ENCODE measurements around the gene CTIF. TPM values are rescaled to one million over a fixed set of nuclear protein-coding genes. Genes with fewer than 3 reads are reported as not detected.

CTIF gene
- total and polyA plus RNA-seq, 2 experiments from 2014 or later = 8.6 to 14.4 TPM

- TF ChIP-seq, protein P1, sequence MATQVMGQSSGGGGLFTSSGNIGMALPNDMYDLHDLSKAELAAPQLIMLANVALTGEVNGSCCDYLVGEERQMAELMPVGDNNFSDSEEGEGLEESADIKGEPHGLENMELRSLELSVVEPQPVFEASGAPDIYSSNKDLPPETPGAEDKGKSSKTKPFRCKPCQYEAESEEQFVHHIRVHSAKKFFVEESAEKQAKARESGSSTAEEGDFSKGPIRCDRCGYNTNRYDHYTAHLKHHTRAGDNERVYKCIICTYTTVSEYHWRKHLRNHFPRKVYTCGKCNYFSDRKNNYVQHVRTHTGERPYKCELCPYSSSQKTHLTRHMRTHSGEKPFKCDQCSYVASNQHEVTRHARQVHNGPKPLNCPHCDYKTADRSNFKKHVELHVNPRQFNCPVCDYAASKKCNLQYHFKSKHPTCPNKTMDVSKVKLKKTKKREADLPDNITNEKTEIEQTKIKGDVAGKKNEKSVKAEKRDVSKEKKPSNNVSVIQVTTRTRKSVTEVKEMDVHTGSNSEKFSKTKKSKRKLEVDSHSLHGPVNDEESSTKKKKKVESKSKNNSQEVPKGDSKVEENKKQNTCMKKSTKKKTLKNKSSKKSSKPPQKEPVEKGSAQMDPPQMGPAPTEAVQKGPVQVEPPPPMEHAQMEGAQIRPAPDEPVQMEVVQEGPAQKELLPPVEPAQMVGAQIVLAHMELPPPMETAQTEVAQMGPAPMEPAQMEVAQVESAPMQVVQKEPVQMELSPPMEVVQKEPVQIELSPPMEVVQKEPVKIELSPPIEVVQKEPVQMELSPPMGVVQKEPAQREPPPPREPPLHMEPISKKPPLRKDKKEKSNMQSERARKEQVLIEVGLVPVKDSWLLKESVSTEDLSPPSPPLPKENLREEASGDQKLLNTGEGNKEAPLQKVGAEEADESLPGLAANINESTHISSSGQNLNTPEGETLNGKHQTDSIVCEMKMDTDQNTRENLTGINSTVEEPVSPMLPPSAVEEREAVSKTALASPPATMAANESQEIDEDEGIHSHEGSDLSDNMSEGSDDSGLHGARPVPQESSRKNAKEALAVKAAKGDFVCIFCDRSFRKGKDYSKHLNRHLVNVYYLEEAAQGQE (IDR thresholded peaks at IDR 0.05; ENCODE audit: unreplicated experiment) = no peak
- TF ChIP-seq CREB1 (CRISPR knock-in tag; IDR thresholded peaks at IDR 0.05; ENCODE audit: low read depth) = no peak
- no peak for TF ChIP-seq EZH2phosphoT487 (IDR thresholded peaks at IDR 0.05; ENCODE audit: unreplicated experiment)
- TF ChIP-seq ZNF114 (CRISPR knock-in tag; IDR thresholded peaks at IDR 0.05) = no peak
- no peak for TF ChIP-seq ETS1 (IDR thresholded peaks at IDR 0.05)
Observed at GRCh38 chr18:48818329-48819254, 279.8 kb downstream of the CTIF start (continued).

- Histone ChIP-seq H3K79me2 (replicated peaks; ENCODE audit: insufficient read depth) (no peaks in the 10 kb centered on the region), H3K4me3 (no peak overlapping the region), H3K27ac (ENCODE audit: low read depth) (no peak overlapping the region), H3K36me3 (ENCODE audit: insufficient read depth) (no peaks in the 10 kb centered on the region), H4K20me1 (replicated peaks; ENCODE audit: insufficient read depth) (peaks cover 2% of the 10 kb centered on the region; the same call in 1 of the 2 replicates), H3K27me3 (ENCODE audit: insufficient read depth) (no peaks in the 10 kb centered on the region), H3K4me1 (ENCODE audit: insufficient read depth) (no peaks in the 10 kb centered on the region), H3F3A (replicated peaks; ENCODE audit: low read depth) (no peaks in the 10 kb centered on the region), H3K9me2 (ENCODE audit: insufficient read depth) (no peaks in the 10 kb centered on the region), H2AFZ (no peak overlapping the region), H3K4me2 (no peak overlapping the region)
- no peak overlapping the region for H3K27ac Mint-ChIP-seq
- no peak for DNase-seq (ENCODE audit: low spot score)
- no peak for ATAC-seq
- H3K27me3 Mint-ChIP-seq (ENCODE audit: insufficient read depth, low read depth, poor library complexity) = peaks cover 11% of the 10 kb centered on the region
- peaks cover 7% of the 10 kb centered on the region for H3K36me3 Mint-ChIP-seq (ENCODE audit: low read depth)
- no peaks in the 10 kb centered on the region for H3K4me1 Mint-ChIP-seq
- H3K4me3 Mint-ChIP-seq = no peak overlapping the region
- peaks cover 8% of the 10 kb centered on the region; the same call in 1 of the 3 replicates for H3K9me3 Mint-ChIP-seq
- no peak for TF ChIP-seq POLR2AphosphoS5 (IDR thresholded peaks at IDR 0.05; ENCODE audit: low read depth)
- TF ChIP-seq NANOG (IDR thresholded peaks at IDR 0.05; ENCODE audit: borderline replicate concordance) = no peak
- TF ChIP-seq STAT1 (IDR thresholded peaks at IDR 0.05; ENCODE audit: unreplicated experiment) = no peak
- TF ChIP-seq EZH2 (IDR thresholded peaks at IDR 0.05; ENCODE audit: low read depth, unreplicated experiment) = no peak
- TF ChIP-seq JUNB (IDR thresholded peaks at IDR 0.05; ENCODE audit: unreplicated experiment) = no peak
- TF ChIP-seq ETS1 (IDR thresholded peaks at IDR 0.05) = no peak
- no peak for TF ChIP-seq ZNF331 (CRISPR knock-in tag; IDR thresholded peaks at IDR 0.05; ENCODE audit: low read depth)
- no peak for TF ChIP-seq ZNF114 (CRISPR knock-in tag; IDR thresholded peaks at IDR 0.05)
- no peak for TF ChIP-seq CREB1 (CRISPR knock-in tag; IDR thresholded peaks at IDR 0.05; ENCODE audit: low read depth)
- TF ChIP-seq, protein P1 (IDR thresholded peaks at IDR 0.05; ENCODE audit: unreplicated experiment) = no peak
Observed at GRCh38 chr18:48819276-48819675, 280.4 kb downstream of the CTIF start.
